Activated CD8-positive, alpha-beta memory T cell treated with anti-CD3 and anti-CD28 coated beads, Interleukin-2, amount 50 U/mL, for 24 hours (primary cell): ENCODE measurements around the gene FBXL7.

Experiments
- DNase-seq: peaks from one replicate; pipeline ENCODE4 v3.0.0-alpha.2; 2020; ENCODE audit errors: extremely low read depth

The FBXL7 gene

GRCh38 chr5:15886156-15886555, 386.2 kb downstream of the FBXL7 start:
- no peak for DNase-seq

DNA sequence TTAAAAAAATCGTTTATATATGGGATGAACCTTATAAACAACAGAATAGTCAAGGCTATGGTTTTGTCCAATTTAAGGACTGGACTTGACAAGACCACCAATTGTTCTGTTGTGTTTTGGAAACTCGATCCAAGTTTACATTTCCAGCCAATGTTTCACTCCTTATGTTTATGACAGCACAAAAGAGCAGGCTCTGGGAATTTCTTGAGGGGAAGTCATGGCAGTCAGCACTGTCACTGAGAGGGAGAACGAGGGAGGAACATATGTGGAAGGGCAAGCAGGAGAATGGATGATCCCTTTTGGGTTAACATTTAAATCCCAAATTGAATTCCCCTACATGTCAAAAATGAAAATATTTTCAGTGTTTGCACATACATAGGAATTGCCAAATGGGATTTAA, 387.1 kb downstream of the FBXL7 start:
- DNase-seq, result no peak

GRCh38 chr5:15889001-15889400, 389.0 kb downstream of the FBXL7 start:
- no peak for DNase-seq

DNA sequence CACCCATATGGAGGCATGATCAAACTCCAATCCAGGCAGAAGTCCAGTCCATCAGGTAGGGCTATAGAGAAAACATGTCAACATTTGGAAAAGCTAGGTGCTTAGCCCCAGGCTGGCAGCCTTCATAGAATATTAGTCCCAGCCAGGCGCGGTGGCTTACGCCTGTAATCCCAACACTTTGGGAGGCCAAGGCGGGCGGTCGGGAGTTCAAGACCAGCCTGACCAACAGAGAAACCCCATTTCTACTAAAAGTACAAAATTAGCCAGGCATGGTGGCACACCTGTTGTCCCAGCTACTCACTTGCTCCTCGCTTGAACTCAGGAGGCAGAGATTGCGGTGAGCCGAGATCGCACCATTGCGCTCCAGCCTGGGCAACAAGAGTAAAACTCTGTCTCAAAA, 393.9 kb downstream of the FBXL7 start:
- DNase-seq, result no peak

- no peak for DNase-seq
Observed at GRCh38 chr5:15897656-15898055, 397.7 kb downstream of the FBXL7 start.

DNA sequence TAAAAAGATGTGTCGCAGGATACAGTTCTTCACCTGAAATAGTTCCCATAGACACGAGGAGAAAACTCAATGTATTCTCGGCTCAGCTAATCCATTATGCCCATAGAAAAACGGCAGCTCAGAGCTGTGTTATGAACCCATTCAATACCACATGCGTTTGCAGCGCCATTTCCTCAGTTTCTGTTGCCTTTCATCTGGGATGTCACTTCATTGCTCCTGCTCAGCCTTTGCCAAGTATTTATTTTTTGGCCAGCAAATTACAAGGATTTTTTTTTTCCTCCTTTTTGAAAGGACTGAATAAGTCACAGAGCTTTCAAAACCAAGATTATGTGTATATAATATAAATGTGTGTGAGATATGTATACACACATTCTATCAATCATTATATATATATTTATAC, 398.7 kb downstream of the FBXL7 start:
- no peak for DNase-seq

GRCh38 chr5:15899481-15899880, 399.5 kb downstream of the FBXL7 start:
- DNase-seq, result no peak

GRCh38 chr5:15901151-15901550, 401.2 kb downstream of the FBXL7 start:
- no peak for DNase-seq

- no peak for DNase-seq
Observed at GRCh38 chr5:15902066-15902465, 402.1 kb downstream of the FBXL7 start.

GRCh38 chr5:15904899-15905830, 405.2 kb downstream of the FBXL7 start:
- no peak for DNase-seq

- DNase-seq, result no peak
Observed at GRCh38 chr5:15914638-15915037, 414.7 kb downstream of the FBXL7 start.

DNA sequence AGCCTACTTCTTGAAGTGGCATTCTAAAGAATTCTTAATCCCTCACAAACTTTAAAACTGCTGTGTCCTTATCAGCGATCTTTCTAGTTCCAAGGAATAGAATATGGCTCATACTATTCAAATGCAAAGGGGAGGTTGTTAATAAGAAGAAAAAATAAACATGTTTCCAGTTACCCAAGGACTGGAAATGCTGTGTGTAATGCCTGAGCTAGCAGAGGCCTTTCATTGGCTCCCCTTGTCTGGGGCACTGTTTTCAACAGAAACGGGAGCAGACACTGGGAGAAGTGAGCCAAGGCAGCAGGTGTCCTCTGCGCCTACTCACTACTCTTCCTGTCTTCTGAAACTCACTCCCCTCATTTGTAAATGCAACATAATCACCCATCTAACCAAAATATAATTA, 426.6 kb downstream of the FBXL7 start:
- DNase-seq, result no peak

DNA sequence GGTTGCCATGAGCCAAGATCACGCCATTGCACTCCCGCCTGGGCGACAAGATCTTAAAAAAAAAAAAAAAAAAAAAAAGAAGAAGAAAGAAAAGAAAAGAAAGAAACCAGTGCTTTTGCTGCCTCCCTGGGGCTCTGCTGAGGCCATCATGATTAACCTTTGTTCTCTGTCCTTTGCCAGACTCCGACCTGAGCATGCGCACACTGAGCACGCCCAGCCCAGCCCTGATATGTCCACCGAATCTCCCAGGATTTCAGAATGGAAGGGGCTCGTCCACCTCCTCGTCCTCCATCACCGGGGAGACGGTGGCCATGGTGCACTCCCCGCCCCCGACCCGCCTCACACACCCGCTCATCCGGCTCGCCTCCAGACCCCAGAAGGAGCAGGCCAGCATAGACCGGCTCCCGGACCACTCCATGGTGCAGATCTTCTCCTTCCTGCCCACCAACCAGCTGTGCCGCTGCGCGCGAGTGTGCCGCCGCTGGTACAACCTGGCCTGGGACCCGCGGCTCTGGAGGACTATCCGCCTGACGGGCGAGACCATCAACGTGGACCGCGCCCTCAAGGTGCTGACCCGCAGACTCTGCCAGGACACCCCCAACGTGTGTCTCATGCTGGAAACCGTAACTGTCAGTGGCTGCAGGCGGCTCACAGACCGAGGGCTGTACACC, 427.9 kb downstream of the FBXL7 start:
- DNase-seq, result no peak

DNA sequence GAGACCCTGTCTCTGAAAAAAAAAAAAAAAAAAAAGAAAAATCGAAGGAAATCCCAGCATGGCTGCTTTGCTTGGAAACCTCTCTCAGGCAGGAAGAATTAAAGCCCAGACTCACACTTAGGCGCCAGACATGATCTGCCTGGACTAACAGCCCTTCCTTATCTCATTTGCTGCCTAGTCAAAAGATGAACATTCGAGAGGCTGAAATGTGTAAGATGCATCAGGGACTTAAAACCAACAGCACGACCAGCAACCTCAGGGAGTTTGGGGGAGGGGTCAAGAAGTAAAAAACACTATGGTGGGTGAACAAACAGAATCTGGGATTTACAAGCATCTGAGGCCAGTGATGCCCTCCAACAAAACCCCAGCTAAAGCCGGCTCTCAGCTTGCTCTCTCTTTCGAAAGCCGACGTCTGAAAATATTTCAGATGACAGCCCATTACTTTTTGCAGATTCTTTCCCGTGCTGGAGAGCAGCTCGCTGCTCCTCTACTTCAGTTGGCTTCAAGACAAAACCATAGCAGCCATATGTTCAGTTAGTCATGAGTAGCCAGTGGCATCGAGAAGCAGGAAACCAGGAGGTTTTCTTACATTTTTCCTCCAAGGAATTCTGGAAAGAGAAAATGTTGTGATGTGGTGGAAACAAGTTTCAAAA, 429.8 kb downstream of the FBXL7 start:
- DNase-seq, result no peak

DNA sequence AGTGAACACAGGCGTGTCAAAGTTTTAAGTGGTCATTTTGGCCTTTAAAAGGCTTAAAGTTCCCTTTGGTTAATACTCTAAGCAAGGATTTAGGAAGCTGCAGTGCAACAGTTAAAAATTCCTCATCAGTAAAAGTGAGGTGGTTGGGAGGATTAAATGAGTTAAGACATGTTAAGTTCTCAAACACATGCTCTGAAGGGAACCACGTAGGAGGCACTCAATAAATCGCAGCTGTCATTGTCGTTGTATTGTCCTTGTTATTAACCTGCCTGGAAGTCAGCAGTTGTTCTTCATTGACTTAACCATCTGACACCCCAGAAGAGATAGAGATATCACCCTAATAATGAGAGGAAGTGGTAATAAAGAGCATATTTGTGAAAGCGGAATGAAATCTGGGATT, 432.1 kb downstream of the FBXL7 start:
- DNase-seq, result no peak

GRCh38 chr5:15933259-15934207, 433.6 kb downstream of the FBXL7 start:
- no peak for DNase-seq

DNA sequence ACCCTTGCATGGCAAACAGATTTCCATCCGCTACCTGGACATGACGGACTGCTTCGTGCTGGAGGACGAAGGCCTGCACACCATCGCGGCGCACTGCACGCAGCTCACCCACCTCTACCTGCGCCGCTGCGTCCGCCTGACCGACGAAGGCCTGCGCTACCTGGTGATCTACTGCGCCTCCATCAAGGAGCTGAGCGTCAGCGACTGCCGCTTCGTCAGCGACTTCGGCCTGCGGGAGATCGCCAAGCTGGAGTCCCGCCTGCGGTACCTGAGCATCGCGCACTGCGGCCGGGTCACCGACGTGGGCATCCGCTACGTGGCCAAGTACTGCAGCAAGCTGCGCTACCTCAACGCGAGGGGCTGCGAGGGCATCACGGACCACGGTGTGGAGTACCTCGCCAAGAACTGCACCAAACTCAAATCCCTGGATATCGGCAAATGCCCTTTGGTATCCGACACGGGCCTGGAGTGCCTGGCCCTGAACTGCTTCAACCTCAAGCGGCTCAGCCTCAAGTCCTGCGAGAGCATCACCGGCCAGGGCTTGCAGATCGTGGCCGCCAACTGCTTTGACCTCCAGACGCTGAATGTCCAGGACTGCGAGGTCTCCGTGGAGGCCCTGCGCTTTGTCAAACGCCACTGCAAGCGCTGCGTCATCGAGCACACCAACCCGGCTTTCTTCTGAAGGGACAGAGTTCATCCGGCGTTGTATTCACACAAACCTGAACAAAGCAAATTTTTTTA, 436.7 kb downstream of the FBXL7 start:
- DNase-seq, result no peak

- DNase-seq, result no peak
Observed at GRCh38 chr5:15937708-15938107, 437.7 kb downstream of the FBXL7 start.

DNA sequence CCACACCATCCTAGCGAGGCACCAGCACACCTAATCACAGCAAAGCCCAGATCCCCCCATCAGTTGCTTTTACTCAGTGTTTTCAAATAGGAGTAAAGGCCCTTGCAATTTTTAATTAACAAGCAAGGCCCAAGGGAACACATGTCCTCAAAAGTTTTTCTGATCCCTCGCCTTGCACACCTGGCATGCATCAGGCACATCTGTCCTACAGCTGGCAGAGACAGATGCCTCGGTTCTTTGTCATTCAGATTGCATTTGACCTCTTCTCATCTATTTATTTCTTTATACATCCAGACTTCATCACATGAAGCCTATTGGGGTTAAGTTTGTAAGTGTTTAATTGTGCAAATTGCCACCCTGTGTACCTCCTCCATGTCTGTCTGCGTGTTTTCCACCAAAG, 438.2 kb downstream of the FBXL7 start:
- DNase-seq, result no peak

DNA sequence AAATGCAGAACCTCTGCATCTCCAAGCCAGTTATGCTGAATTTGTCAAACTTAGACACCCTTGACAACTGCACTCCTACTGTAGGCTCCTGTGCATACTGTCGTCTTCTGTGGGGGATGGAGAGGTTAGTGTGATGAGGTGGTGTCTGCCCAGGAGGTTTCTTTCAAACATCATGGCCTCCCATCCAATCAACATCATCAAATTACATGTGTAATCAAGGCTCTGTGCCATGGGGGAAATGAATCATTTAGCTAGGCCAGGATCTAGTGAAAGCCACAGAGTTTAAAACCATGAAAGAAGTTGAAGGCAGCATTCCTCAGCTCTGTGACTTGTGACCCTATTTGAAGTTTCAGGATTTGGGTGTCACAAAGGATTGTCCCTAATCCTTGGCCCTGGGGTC, 439.0 kb downstream of the FBXL7 start:
- no peak for DNase-seq

DNA sequence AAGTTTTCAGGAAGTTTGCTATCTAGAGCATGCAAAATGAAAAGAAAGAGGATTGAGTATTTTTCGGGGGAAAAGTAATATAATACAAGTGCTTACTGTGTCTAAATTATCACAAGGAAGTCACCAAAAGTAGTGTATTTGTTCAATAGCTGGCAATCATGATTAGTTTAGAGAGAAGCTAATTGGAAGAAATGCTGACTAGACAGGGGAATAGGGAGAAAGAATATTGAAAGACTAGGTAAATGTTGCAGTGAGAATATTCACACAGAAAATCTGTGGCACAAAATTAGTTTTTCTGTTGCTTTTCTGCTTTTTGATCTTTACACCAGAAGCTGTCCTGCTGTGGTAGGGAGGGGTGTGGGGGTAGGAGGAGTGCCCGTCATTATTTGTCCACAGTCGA, 440.9 kb downstream of the FBXL7 start:
- DNase-seq, result no peak
